HPDE6-E6E7 (cell line): ENCODE measurements around the gene TSC2.
"Not testable (repeated sequence)": the region's sequence is repeated elsewhere in the genome, so short reads cannot be mapped to it uniquely, and the experiment has no call there.

Experiments
- DNase-seq: peaks from one replicate; pipeline ENCODE4 v3.0.0; 2011; ENCODE audit warnings: missing footprints; ENCODE audit errors: extremely low spot score

TSC2 gene

DNA sequence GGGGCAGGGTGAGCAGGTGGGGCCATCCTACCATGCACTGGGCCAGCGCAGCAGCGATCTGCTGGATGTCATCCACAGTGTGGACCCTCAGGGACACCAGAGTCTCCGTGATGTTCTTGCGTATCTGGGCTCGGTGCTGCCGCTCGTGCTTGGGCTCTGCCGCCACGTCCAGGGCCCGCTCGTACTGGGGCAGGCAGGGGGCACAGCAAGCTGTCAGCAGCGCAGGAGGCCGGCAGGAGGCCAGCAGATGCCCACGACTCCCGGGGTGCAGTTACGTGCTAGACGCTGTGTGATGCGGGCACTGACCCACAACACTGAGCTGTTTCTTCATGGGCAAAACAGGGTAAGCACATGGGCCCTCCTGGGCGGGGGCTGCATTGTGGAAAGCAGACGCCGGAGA, 57.5 kb downstream of the TSC2 start:
- DNase-seq, result not testable (repeated sequence)

- not testable (repeated sequence) for DNase-seq
Observed at GRCh38 chr16:2105769-2106168, 58.0 kb downstream of the TSC2 start.

GRCh38 chr16:2106211-2106610, 58.4 kb downstream of the TSC2 start:
- not testable (repeated sequence) for DNase-seq

DNA sequence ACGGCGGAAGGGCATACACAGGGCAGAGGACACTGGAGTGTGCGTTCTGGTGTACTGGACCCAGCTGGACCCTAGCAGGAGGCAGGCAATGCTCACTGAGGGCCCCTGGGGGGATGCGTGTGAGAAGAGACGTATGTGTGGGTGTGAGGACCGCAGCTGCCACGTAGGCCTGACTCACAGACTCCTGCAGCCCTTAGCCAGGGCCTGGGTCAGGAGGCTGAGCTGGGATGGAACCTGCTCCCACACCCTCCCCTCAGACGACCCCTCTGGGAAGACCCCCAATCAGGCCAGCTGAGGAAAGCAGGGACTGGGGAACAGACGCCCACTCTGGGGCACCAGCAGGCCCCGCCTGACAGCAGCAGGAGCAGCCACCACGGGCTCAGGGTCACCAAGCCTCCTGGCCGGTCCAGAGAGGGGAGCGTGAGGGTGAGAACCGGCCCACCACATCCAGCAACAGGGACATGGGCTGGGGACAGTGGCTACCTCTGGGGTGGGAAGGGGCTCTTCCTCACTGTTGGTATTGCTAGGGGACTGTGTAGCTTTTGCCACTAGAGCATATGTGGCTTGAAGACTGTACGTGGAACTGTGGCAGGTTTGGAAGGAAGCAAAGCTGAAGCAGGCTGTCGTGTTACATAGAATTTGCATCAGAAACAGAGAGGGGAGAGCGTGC, 59.5 kb downstream of the TSC2 start:
- not testable (repeated sequence) for DNase-seq

- DNase-seq, result not testable (repeated sequence)
Observed at GRCh38 chr16:2107791-2108125, 60.0 kb downstream of the TSC2 start.

DNA sequence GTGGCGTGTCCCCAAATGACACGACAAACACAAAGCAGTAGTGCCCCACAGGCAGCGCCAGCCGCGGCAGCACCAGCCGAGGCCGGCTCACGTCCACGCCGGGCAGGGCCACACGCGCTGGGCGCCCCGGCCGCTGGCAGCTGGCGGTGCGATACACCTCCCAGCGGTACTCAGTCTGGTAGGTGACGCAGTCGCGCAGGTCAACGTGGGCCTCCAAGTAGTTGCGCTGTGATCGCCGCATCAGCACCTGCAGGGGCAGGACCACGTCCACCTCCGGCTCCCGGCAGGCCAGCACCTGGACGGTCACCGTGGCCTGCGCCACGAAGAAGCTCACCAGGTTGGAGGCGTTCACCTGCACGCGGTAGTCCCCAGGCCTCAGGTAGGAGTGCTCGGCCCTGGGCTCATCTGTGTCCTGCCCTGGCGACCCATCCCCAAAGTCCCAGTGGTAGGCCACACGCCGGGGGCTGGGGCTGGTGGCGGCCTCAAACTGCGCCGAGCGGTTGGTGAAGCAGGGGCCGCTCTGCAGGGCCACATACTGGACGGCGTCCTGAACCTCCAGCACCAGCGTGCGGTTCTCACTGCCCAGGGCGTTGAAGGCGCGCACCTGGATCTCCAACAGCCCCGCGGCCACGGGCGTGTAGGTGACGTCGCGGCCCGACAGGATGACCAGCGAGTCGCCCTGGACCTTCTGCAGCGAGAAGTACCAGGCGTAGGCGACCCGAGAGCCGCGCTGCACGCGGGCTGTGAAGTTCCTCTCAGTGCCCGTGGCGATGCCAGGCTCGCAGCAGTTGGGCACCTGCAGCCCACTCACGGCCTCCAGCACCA, 60.9 kb downstream of the TSC2 start:
- DNase-seq, result not testable (repeated sequence)

DNA sequence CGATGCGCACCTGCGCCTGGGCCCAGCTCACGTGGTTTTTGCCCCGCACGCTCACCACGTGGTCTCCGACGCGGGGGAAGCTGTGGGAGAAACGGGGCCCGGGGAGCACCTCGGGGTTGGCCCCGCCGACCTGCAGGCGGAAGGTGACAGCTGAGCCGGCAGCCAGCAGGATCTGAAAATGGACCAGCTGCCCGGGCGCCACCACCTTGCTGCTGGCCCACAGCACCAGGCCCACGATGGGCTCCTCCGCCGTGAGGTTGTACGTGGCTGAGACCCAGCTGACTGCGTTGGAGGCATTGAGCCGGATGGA, 61.4 kb downstream of the TSC2 start:
- not testable (repeated sequence) for DNase-seq

- DNase-seq, result not testable (repeated sequence)
Observed at GRCh38 chr16:2109872-2110271, 62.1 kb downstream of the TSC2 start.

GRCh38 chr16:2110332-2111008, 62.7 kb downstream of the TSC2 start:
- not testable (repeated sequence) for DNase-seq

GRCh38 chr16:2111009-2111353, 63.2 kb downstream of the TSC2 start:
- DNase-seq, result not testable (repeated sequence)

- not testable (repeated sequence) for DNase-seq
Observed at GRCh38 chr16:2111412-2112335, 63.9 kb downstream of the TSC2 start.

DNA sequence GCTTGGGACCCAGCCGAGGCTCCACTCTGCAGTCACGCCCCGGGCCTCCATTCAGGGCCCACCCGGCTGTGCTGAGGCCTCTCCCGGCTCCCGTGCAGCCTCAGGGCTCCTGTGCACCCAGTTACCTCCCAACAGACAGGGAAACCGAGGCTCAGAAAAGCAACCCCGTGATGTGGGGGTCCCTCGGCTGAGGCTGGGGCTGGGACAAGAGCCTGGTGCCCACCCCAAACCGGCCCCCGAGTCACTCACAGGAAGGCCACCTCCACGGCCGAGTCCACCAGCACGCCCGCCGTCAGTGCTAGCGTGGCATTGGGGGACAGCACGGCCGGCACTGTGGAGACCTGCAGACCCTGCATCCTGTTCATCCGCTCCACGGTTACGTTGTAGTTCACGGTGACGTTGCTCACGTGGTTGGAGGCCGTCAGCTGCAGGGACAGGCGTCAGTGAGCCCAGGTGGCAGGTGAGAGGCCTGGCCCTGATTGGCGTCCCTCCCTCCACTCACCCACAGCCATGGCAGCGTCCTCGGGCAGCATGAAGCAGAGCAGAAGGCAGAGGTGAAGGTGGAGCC, 64.8 kb downstream of the TSC2 start:
- not testable (repeated sequence) for DNase-seq

GRCh38 chr16:2114225-2114624, 66.4 kb downstream of the TSC2 start:
- DNase-seq, result not testable (repeated sequence)

GRCh38 chr16:2114885-2115590, 67.3 kb downstream of the TSC2 start:
- not testable (repeated sequence) for DNase-seq

GRCh38 chr16:2115591-2115973, 67.8 kb downstream of the TSC2 start:
- no peak for DNase-seq

DNA sequence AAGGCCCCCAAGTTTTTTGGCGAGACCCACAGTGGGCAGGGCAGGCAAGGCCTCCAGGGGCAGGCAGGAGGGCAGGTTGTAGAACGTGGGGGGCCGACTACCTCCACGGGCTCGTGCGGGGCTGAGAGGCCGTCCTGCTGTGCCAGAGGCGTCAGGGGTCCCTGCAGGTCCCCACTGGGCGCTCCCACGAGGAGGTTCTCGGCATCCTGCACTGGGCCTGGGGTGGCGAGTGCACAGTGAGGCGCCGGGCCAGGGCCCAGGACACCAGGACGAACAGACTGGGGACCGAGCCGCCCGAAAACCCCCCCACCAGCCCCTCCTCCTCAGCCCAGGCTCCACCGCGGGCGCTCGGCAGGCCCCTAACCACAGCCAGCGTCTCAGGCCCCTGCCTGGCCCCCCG, 68.6 kb downstream of the TSC2 start:
- not testable (repeated sequence) for DNase-seq

DNA sequence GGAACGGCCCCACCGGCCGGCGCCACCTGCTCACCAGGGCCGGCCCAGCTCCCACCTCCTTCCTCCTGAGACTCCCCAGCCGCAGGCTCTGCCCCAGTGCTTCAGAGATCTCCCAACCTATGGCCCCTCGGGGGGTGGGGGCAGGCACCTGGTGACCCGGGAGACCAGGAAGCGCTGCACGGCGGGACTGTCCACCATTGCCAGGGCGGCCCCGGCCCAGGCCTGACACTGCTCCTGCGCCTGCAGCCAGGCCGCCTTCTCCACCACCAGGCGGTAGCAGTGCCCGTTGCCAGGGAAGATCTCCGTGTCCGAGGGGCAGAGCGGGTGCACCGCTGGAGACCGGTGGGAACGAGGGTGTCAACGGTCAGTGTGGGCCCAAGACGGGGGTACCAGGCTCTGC, 69.6 kb downstream of the TSC2 start:
- DNase-seq, result not testable (repeated sequence)

DNA sequence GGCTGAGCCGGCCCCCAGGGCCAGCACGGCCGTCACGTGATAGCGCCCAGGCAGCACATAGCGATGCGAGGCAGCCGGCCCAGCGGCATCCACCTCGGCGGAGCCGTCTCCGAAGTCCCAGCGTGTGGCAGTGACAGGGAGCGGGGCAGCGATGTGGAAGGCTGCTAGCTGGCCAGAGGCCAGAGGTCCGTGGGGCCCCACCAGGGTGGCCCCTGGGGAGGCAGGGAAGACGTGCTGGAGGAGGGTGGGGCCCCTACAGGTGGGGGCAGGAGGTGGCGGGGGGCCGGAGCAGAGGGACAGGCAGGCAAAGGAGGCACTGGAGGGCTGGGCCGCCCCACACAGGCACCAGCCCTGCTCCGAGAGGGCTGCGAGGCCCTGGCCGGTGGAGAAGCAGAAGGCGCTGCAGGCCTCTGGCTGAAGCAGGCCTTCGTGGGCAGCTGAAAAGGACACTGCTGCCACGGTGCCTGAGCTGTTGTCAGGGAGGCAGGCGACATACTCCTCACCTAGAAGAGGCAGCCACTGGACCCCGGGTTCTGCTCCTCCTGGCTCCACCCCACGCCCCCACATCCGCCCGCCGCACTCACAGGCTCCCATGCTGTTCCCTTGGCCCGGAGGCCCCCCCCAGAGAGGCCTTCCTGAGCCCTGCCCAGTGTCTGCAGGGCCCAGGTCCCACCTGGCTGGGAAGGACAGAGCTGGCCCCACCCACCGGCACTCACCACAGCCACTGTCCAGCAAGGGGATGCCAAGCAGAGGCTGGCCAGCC, 70.4 kb downstream of the TSC2 start:
- not testable (repeated sequence) for DNase-seq

- DNase-seq, result not testable (repeated sequence)
Observed at GRCh38 chr16:2121325-2121724, 73.5 kb downstream of the TSC2 start.

GRCh38 chr16:2121853-2122252, 74.1 kb downstream of the TSC2 start:
- DNase-seq, result no peak
